LHCN-M2 (cell line): ENCODE results near the gene FIBCD1. TPM values are rescaled to one million over a fixed set of nuclear protein-coding genes. Genes with fewer than 3 reads are reported as not detected.

Experiments used
- DNase-seq: peaks from one replicate; pipeline ENCODE4 v3.0.0-alpha.2; 2012; ENCODE audit warnings: low read depth
- total RNA-seq: library from RNA; depleted of rRNA; stranded (reverse); fragments of >200 nt; gene quantifications from 2 replicates; pipeline ENCODE4 v1.2.3, GENCODE V29; 2014

Gene FIBCD1
- total RNA-seq, 1 experiment from 2014 or later: 1.7 TPM

- DNase-seq: no peak
These were observed 1.6 kb downstream of the FIBCD1 start for GRCh38 chr9:130937146-130938076.

- peak; percentile 93 for DNase-seq
These were observed 2.5 kb downstream of the FIBCD1 start for GRCh38 chr9:130936285-130937117.

- no peak for DNase-seq
These were observed 3.3 kb downstream of the FIBCD1 start for GRCh38 chr9:130935648-130936271.

- no peak for DNase-seq
These were observed 4.1 kb downstream of the FIBCD1 start for GRCh38 chr9:130934702-130935647.

- DNase-seq: no peak
These were observed 4.8 kb downstream of the FIBCD1 start for GRCh38 chr9:130934246-130934645.

- no peak for DNase-seq
These were observed 5.7 kb downstream of the FIBCD1 start for GRCh38 chr9:130933114-130934046.

GRCh38 chr9:130932255-130933079, 6.6 kb downstream of the FIBCD1 start:
- DNase-seq: no peak

- no peak for DNase-seq
These were observed 7.4 kb downstream of the FIBCD1 start for GRCh38 chr9:130931508-130932254.

GRCh38 chr9:130930804-130931349, 8.2 kb downstream of the FIBCD1 start:
- no peak for DNase-seq

- no peak for DNase-seq
These were observed 8.8 kb downstream of the FIBCD1 start for GRCh38 chr9:130930132-130930803.

GRCh38 chr9:130929571-130930038, 9.4 kb downstream of the FIBCD1 start:
- DNase-seq: no peak

- peak; percentile 49 for DNase-seq
These were observed 10.8 kb downstream of the FIBCD1 start for GRCh38 chr9:130927995-130928900.

- no peak for DNase-seq
These were observed 11.7 kb downstream of the FIBCD1 start for GRCh38 chr9:130927338-130927737.

GRCh38 chr9:130925050-130925678, 13.9 kb downstream of the FIBCD1 start:
- DNase-seq: no peak

- DNase-seq: no peak
These were observed 14.6 kb downstream of the FIBCD1 start for GRCh38 chr9:130924448-130924788.
